KOPT-K1 (cell line): ENCODE data around the gene FOCAD.
"Not testable (repeated sequence)": the region's sequence is repeated elsewhere in the genome, so short reads cannot be mapped to it uniquely, and the experiment has no call there.

Experiments used
- H3K27ac ChIP-seq: fragments of 200-600 bp; sonication (generic); 2 replicates; pipeline ENCODE4 v1.5.1; 2016; ENCODE audit warnings: antibody characterized with exemption, mild to moderate bottlenecking, low read depth, low read length; ENCODE audit not compliant: poor library complexity, severe bottlenecking
- H3K36me3 ChIP-seq: fragments of 200-600 bp; sonication (generic); 2 replicates; pipeline ENCODE4 v1.5.1; 2017; ENCODE audit warnings: antibody characterized with exemption, mild to moderate bottlenecking, low read length, moderate library complexity; ENCODE audit not compliant: insufficient read depth
- H3K9me3 ChIP-seq: fragments of 200-600 bp; sonication (generic); 2 replicates; pipeline ENCODE4 v1.5.1; 2017; ENCODE audit warnings: antibody characterized with exemption, low read length, mild to moderate bottlenecking; ENCODE audit not compliant: insufficient read depth, poor library complexity, severe bottlenecking

FOCAD gene

GRCh38 chr9:20948703-20949102, 264.6 kb downstream of the FOCAD start:
- Histone ChIP-seq H3K27ac (no peak overlapping the region), H3K9me3 (no peaks in the 10 kb centered on the region)

GRCh38 chr9:20950707-20951106, 266.6 kb downstream of the FOCAD start:
- Histone ChIP-seq H3K9me3 (no peaks in the 10 kb centered on the region), H3K27ac (no peak overlapping the region)

More at GRCh38 chr9:20948703-20949102, 264.6 kb downstream of the FOCAD start:
- H3K36me3 ChIP-seq: peaks cover 28% of the 10 kb centered on the region

GRCh38 chr9:20962536-20963225, 278.6 kb downstream of the FOCAD start:
- H3K9me3 ChIP-seq: no peaks in the 10 kb centered on the region
- no peak overlapping the region for H3K27ac ChIP-seq
- no peaks in the 10 kb centered on the region for H3K36me3 ChIP-seq

More at GRCh38 chr9:20950707-20951106, 266.6 kb downstream of the FOCAD start:
- H3K36me3 ChIP-seq: peaks cover 29% of the 10 kb centered on the region

DNA sequence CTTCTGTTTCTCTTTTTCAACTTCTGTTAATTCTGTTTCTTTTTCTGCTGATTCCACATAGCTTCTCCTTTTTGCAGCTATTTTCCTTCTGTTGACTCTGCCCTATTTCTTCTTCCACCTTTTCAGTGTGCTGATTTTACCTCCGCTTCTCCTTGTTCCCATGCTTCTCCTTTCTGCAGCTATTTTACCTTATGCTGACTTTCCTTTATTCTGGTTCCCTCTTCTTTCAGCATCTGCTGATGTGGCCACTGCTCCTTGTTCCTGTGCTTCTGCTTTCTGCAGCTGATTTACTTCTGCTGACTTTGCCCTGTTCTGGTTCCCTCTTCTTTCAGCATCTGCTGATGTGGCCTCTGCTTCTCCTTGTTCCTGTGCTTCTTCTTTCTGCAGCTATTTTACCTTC, 288.6 kb downstream of the FOCAD start:
- peaks cover 10% of the 10 kb centered on the region; the same call in 1 of the 2 replicates for H3K36me3 ChIP-seq
- H3K9me3 ChIP-seq: no peaks in the 10 kb centered on the region
- no peak overlapping the region for H3K27ac ChIP-seq

- not testable (repeated sequence) for H3K36me3 ChIP-seq, H3K9me3 ChIP-seq, H3K27ac ChIP-seq
Measured at GRCh38 chr9:20973246-20973947, 289.3 kb downstream of the FOCAD start.

DNA sequence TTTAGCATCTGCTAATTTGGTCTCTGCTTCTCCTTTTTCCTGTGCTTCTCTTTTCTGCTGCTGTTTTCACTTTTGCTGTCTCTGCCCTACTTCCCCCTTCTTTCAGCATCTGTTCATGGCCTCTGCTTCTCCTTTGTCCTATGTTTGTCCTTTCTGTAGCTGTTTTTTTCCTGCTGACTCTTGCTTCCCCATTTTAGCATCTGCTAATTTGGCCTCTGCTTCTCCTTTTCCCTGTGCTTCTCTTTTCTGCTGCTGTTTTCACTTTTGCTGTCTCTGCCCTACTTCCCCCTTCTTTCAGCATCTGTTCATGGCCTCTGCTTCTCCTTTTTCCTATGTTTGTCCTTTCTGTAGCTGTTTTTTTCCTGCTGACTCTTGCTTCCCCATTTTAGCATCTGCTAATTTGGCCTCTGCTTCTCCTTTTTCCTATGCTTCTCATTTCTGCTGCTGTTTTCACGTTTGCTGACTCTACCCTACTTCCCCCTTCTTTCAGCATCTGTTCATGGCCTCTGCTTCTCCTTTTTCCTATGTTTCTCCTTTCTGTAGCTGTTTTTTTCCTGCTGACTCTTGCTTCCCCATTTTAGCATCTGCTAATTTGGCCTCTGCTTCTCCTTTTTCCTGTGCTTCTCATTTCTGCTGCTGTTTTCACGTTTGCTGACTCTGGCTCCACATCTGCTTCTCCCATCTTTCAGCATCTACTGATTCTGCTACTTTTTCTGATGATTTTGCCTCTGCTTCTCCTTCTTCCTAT, 290.3 kb downstream of the FOCAD start:
- H3K36me3 ChIP-seq, H3K27ac ChIP-seq, H3K9me3 ChIP-seq: not testable (repeated sequence)

DNA sequence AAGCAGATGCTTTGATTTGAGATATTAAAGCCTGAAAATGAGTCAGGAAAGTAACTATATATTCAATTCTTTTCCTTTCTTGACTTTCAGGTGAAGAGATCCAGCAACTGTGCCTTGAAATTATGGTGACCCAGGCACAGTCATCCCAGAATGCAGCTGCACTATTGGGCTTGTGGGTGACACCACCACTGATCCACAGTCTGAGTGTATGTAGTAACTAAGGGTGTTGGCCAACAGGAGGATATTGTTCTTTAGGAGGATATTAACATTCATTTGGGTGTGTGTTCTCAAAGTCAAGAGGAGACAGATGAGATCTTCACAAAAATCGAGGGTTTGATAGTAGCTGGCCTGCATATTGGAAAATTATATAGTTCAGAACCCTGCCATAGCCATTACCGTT, 294.2 kb downstream of the FOCAD start:
- Histone ChIP-seq H3K36me3 (peaks cover 10% of the 10 kb centered on the region; the same call in 1 of the 2 replicates), H3K27ac (no peak overlapping the region), H3K9me3 (no peaks in the 10 kb centered on the region)

GRCh38 chr9:20980832-20981455, 296.9 kb downstream of the FOCAD start:
- peaks cover 10% of the 10 kb centered on the region; the same call in 1 of the 2 replicates for H3K36me3 ChIP-seq
- no peaks in the 10 kb centered on the region for H3K9me3 ChIP-seq
- no peak overlapping the region for H3K27ac ChIP-seq

GRCh38 chr9:20981486-20981885, 297.4 kb downstream of the FOCAD start:
- H3K27ac ChIP-seq: no peak overlapping the region
- no peaks in the 10 kb centered on the region for H3K9me3 ChIP-seq
- H3K36me3 ChIP-seq: peaks cover 7% of the 10 kb centered on the region; the same call in 1 of the 2 replicates

DNA sequence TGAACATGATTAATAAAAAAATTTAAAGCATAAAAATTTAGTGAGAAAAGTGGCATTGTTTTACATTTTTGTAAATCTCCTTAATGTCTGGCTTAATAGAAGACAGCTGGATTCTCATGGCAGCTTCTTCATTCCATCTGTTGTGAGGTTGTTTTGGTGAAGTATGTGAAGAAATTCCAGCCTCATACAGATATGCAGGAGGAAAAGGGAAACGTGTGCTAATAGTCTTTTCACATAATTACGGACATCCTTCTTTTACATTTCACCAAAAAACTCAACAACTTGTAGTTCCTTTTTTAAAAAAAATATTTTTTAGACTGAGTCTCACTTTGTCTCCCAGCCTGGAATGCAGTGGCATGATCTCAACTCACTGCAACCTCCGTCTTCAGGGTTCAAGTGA, 300.4 kb downstream of the FOCAD start:
- Histone ChIP-seq H3K9me3 (no peaks in the 10 kb centered on the region), H3K36me3 (no peaks in the 10 kb centered on the region), H3K27ac (no peak overlapping the region)

DNA sequence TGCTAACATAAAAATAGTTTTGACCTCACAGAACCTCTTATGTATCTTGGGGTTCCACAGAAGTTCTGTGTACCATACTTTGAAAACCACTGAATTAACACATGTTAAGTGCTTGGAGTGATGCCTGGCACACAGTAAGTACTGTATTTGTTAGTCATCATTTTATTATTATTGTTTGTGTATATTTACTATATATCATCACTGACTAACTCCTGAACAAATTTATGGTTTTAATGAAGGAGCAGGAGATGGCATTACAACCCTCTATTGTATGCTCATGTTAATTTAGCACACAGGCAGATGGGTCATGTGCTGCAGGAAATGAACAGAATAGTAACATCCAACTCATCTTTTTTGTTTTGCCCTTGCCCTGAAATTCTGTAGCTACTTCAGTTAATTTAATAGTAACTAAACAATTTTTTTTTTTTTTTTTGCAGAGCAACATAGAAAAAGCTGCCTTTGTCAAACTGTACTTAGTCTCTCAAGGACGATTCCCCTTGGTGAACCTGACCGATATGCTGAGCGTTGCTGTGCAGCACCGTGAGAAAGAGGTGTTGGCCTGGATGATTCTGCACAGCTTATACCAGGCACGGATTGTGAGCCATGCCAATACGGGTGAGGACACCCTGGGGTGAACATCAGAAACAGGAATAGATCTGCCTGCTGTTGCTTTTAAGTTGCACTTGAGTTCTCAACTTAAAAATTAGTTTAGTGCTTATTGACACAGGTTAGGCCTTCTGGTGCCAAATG, 302.0 kb downstream of the FOCAD start:
- H3K27ac ChIP-seq: no peak overlapping the region
- peaks cover 10% of the 10 kb centered on the region for H3K36me3 ChIP-seq
- no peaks in the 10 kb centered on the region for H3K9me3 ChIP-seq

- Histone ChIP-seq H3K9me3 (no peaks in the 10 kb centered on the region), H3K36me3 (peaks cover 10% of the 10 kb centered on the region), H3K27ac (no peak overlapping the region)
Measured at GRCh38 chr9:20987521-20987920, 303.5 kb downstream of the FOCAD start.

DNA sequence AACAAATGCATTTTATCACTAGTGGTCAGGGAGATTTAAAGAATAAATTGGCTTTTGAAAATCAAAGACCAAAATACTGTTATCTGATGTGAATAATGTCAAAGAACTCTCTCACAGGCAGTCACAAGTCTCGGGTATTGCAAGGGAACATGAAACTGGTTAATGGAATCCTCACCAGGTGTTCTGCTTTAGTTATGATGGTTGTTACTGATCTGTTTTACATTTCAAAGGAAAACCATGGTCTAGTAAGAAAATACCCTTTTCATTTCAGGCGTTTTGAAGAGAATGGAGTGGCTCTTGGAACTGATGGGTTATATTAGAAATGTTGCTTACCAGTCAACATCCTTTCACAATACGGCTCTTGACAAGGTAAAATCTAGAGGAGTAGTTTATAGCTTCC, 304.0 kb downstream of the FOCAD start:
- Histone ChIP-seq H3K9me3 (no peaks in the 10 kb centered on the region), H3K27ac (no peak overlapping the region), H3K36me3 (peaks cover 14% of the 10 kb centered on the region)

GRCh38 chr9:20988671-20989315, 304.7 kb downstream of the FOCAD start:
- Histone ChIP-seq H3K9me3 (no peaks in the 10 kb centered on the region), H3K27ac (no peak overlapping the region), H3K36me3 (peaks cover 17% of the 10 kb centered on the region)
